SK-N-SH (cell line): ENCODE results near the gene SLC16A11. TPM values are rescaled to one million over a fixed set of nuclear protein-coding genes. Genes with fewer than 3 reads are reported as not detected.
A peak's percentile ranks its signal among the peaks of the same experiment; 100 is the strongest.

Source experiments
- CTCF ChIA-PET: fragments of 300-600, 350-600 bp; formaldehyde crosslinking; extraction: SDS; loops from one replicate; lab custom pipeline; 2021; lab: Yijun Ruan, JAX
- POLR2A ChIA-PET: fragments of 350-600 bp; sonication (Branson Sonifier 250); formaldehyde crosslinking; extraction: SDS; loops from one replicate; lab custom pipeline; 2020; ENCODE audit warnings: antibody characterized with exemption, inconsistent platforms; lab: Yijun Ruan, JAX
- DNase-seq: peaks from one replicate; pipeline ENCODE4 v3.0.0; 2012
- H2AFZ ChIP-seq: fragments of 200-600 bp; sonication (generic); 2 replicates; pipeline ENCODE4 v1.8.1; 2016; ENCODE audit warnings: antibody characterized with exemption, mild to moderate bottlenecking, low read depth
- H3F3A ChIP-seq: fragments of 200-600 bp; sonication (generic); replicated peaks from 2 replicates; pipeline ENCODE3; 2016; ENCODE audit warnings: antibody characterized with exemption, mild to moderate bottlenecking; ENCODE audit not compliant: insufficient read depth
- H3K27ac ChIP-seq, 2 experiments: fragments of 200-500 bp in 1 of 2; fragments of 200-600 bp in 1 of 2; sonication (Bioruptor generic) in 1 of 2; sonication (generic), shearing (Covaris generic) in 1 of 2; 2 replicates each; pipeline versions ENCODE4 v1.5.1 to v1.6.1; 2014 to 2016; ENCODE audit warnings: low read depth in 2 of 2, inconsistent platforms in 1 of 2, low read length in 1 of 2, mild to moderate bottlenecking in 1 of 2, mixed read lengths in 1 of 2
- H3K27me3 ChIP-seq: fragments of 200-600 bp; sonication (generic), shearing (Covaris generic); 2 replicates; pipeline ENCODE4 v1.6.1; 2016; ENCODE audit warnings: mixed run types; ENCODE audit not compliant: insufficient read depth
- H3K36me3 ChIP-seq, 2 experiments: fragments of 200-500 bp in 1 of 2; fragments of 200-600 bp in 1 of 2; sonication (Bioruptor generic) in 1 of 2; sonication (generic) in 1 of 2; replicated peaks in 1 of 2; 2 replicates each; pipeline versions ENCODE3 to v1.5.1; 2014 to 2016; ENCODE audit warnings: low read length in 1 of 2, mild to moderate bottlenecking in 1 of 2; ENCODE audit not compliant: insufficient read depth in 2 of 2, control insufficient read depth in 1 of 2
- H3K4me1 ChIP-seq, 2 experiments: fragments of 200-500 bp in 1 of 2; fragments of 200-600 bp in 1 of 2; sonication (Bioruptor generic) in 1 of 2; sonication (generic), shearing (Covaris generic) in 1 of 2; 2 replicates each; pipeline versions ENCODE4 v1.5.1 to v1.6.1; 2014 to 2016; ENCODE audit warnings: low read depth in 1 of 2, low read length in 1 of 2, mixed run types in 1 of 2; ENCODE audit not compliant: insufficient read depth in 2 of 2, control insufficient read depth in 1 of 2
- H3K4me2 ChIP-seq: fragments of 200-600 bp; sonication (generic), shearing (Covaris generic); 2 replicates; pipeline ENCODE4 v1.6.1; 2017; ENCODE audit warnings: mixed run types
- H3K4me3 ChIP-seq, 2 experiments: fragments of 200-500 bp in 1 of 2; fragments of 200-600 bp in 1 of 2; sonication (Bioruptor generic) in 1 of 2; sonication (generic), shearing (Covaris generic) in 1 of 2; 2 replicates each; pipeline versions ENCODE4 v1.5.1 to v1.8.1; 2014 to 2016; ENCODE audit warnings: low read depth in 2 of 2, inconsistent platforms in 1 of 2, low read length in 1 of 2, mild to moderate bottlenecking in 1 of 2, mixed read lengths in 1 of 2, moderate library complexity in 1 of 2
- H3K79me2 ChIP-seq: fragments of 200-600 bp; sonication (generic); 2 replicates; pipeline ENCODE4 v1.8.1; 2017; ENCODE audit warnings: mild to moderate bottlenecking; ENCODE audit not compliant: insufficient read depth
- H3K9ac ChIP-seq: fragments of 200-600 bp; sonication (generic); 2 replicates; pipeline ENCODE4 v1.6.1; 2017; ENCODE audit warnings: mixed run types
- H3K9me2 ChIP-seq: fragments of 200-600 bp; sonication (generic); 2 replicates; pipeline ENCODE4 v1.6.1; 2017; ENCODE audit warnings: mixed run types
- H3K9me3 ChIP-seq: fragments of 200-600 bp; sonication (generic); 2 replicates; pipeline ENCODE4 v1.6.1; 2017; ENCODE audit warnings: mixed run types, mild to moderate bottlenecking, moderate library complexity
- H4K20me1 ChIP-seq: fragments of 200-600 bp; sonication (generic); 2 replicates; pipeline ENCODE4 v1.6.1; 2017; ENCODE audit warnings: mild to moderate bottlenecking, mixed run types; ENCODE audit not compliant: insufficient read depth
- GABPA ChIP-seq: IDR thresholded peaks from 2 replicates; pipeline ENCODE4 v1.4.0; 2012; ENCODE audit warnings: low read depth, mild to moderate bottlenecking
- REST ChIP-seq: IDR thresholded peaks from 2 replicates; pipeline ENCODE4 v1.6.1; 2012; ENCODE audit warnings: mild to moderate bottlenecking, low read depth, low read length, moderate library complexity
- TCF12 ChIP-seq: IDR thresholded peaks from 2 replicates; pipeline ENCODE4 v1.4.0; 2012
- WGBS: methylation state at CpG from one replicate; pipeline ENCODE4 v1.1.6; 2017; ENCODE audit warnings: low lambda C conversion rate; 5-methylcytosine and 5-hydroxymethylcytosine counted together
- polyA plus RNA-seq, 3 experiments: library from polyadenylated mRNA; depleted of rRNA; stranded (reverse); fragments of >200 nt; gene quantifications; 2 replicates each; pipeline ENCODE4 v1.2.3, GENCODE V29; 2012

Gene SLC16A11
- polyA plus RNA-seq, 1 of the 3 experiments (the other 2 are of a cell fraction): 0.12 TPM

- H3K4me1 ChIP-seq: no peaks in the 10 kb centered on the region
- POLR2A ChIA-PET: no interaction called here
- 33% methylated on average over 16 of the region's 16 CpGs for WGBS
These were observed 37.6 kb upstream of the SLC16A11 start for GRCh38 chr17:7081341-7082062.

DNA sequence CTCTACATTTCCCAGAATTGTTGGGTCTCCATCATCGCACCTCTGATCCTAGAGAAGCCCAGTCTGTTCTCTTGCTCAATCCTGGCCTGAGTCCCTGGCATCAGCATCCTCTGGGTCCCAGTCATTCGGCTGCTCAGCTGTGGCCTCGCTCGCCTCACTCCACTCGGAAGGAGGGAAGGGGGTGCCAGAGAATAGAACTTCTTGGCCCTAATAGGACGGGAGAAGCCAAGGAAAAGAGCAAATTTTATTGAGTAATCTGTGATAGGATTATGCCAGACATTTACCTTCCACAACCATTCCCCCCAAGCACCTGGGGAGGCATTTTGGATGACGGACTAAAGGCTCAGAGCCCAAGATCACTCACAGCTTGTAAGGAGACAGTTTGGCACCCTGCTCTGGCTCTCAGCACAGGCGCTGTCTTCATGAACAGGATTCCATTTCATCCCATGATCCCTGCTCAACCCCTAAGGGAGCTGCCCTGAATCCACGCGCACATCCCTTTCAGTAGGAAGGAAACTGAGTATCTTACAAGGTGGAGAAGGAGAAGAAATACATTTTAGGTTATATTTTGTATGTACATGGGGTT is 36.7 kb upstream of the SLC16A11 start:
- no peaks in the 10 kb centered on the region for H3K9me2 ChIP-seq
- H3K9ac ChIP-seq: no peak overlapping the region
- H4K20me1 ChIP-seq: no peaks in the 10 kb centered on the region
- ChIA-PET CTCF (interaction anchor here (0.8 to 2.4 kb wide), 2 partner anchors 28 to 97 kb away, joined by 3 to 7 read pairs; no protein-coding TSS in a partner anchor), POLR2A (no interaction called here)
- no peaks in the 10 kb centered on the region for H3F3A ChIP-seq
- 18% methylated on average over 10 of the region's 10 CpGs for WGBS
- H3K9me3 ChIP-seq: no peaks in the 10 kb centered on the region
- no peak for DNase-seq
- no peak overlapping the region for H3K4me2 ChIP-seq
- H3K79me2 ChIP-seq: no peaks in the 10 kb centered on the region
- no peak overlapping the region for H3K27ac ChIP-seq
- no peak for TF ChIP-seq TCF12
- no peak overlapping the region for H3K4me3 ChIP-seq
- H3K36me3 ChIP-seq: no peaks in the 10 kb centered on the region
- H3K4me1 ChIP-seq: no peaks in the 10 kb centered on the region
- peaks cover 31% of the 10 kb centered on the region for H3K27me3 ChIP-seq
- H2AFZ ChIP-seq: no peak overlapping the region

More at GRCh38 chr17:7081341-7082062, 37.6 kb upstream of the SLC16A11 start:
- Histone ChIP-seq H2AFZ (no peak overlapping the region), H3F3A (no peaks in the 10 kb centered on the region), H3K9me3 (no peaks in the 10 kb centered on the region), H3K79me2 (no peaks in the 10 kb centered on the region), H3K27me3 (peaks cover 38% of the 10 kb centered on the region), H3K4me3 (no peak overlapping the region), H3K4me2 (no peak overlapping the region), H3K36me3 (no peaks in the 10 kb centered on the region), H3K9ac (no peak overlapping the region), H4K20me1 (no peaks in the 10 kb centered on the region), H3K9me2 (no peaks in the 10 kb centered on the region), H3K27ac (no peak overlapping the region)
- no peak for DNase-seq
- CTCF ChIA-PET: interaction anchor here (0.7 to 2.4 kb wide), 4 partner anchors 10 to 96 kb away, joined by 3 to 7 read pairs (median 5); no protein-coding TSS in a partner anchor
- TF ChIP-seq REST (peak; percentile 89), GABPA (no peak)
